ENCODE data around the gene CENPE.

GRCh38 chr4:103207673-103208072 is 9.5 kb upstream of the CENPE start:
- no peak for TF ChIP-seq POLR2AphosphoS5 (IDR thresholded peaks at IDR 0.05)
- no peak for TF ChIP-seq CTCF (IDR thresholded peaks at IDR 0.05)

All from prostate gland (tissue), 2 donors.